Measurements from ENCODE around the gene ATRIP.
A peak's percentile ranks its signal among the peaks of the same experiment; 100 is the strongest.

ATRIP gene

GRCh38 chr3:48402281-48402732 is 44.2 kb upstream of the ATRIP start:
- DNase-seq (ENCODE audit: low read depth, low spot score) = peak; percentile 51
- no peak overlapping the region for H3K4me3 ChIP-seq (ENCODE audit: low read depth, low read length)
- ChIA-PET POLR2A (interaction anchor here (2.1 kb wide), 1 partner anchor 34 kb away, joined by 10 read pairs; no protein-coding TSS in a partner anchor), CTCF (interaction anchor here (0.8 to 16.0 kb wide), 14 partner anchors 9 to 156 kb away, joined by 3 to 749 read pairs (median 17); partner anchors contain the start of genes CCDC51, PLXNB1 and TMA7)
- TF ChIP-seq, protein P1, sequence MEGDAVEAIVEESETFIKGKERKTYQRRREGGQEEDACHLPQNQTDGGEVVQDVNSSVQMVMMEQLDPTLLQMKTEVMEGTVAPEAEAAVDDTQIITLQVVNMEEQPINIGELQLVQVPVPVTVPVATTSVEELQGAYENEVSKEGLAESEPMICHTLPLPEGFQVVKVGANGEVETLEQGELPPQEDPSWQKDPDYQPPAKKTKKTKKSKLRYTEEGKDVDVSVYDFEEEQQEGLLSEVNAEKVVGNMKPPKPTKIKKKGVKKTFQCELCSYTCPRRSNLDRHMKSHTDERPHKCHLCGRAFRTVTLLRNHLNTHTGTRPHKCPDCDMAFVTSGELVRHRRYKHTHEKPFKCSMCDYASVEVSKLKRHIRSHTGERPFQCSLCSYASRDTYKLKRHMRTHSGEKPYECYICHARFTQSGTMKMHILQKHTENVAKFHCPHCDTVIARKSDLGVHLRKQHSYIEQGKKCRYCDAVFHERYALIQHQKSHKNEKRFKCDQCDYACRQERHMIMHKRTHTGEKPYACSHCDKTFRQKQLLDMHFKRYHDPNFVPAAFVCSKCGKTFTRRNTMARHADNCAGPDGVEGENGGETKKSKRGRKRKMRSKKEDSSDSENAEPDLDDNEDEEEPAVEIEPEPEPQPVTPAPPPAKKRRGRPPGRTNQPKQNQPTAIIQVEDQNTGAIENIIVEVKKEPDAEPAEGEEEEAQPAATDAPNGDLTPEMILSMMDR (IDR thresholded peaks at IDR 0.05; ENCODE audit: insufficient read depth, low read length, missing control alignments) = no peak

- ChIA-PET CTCF (interaction anchor here (1.1 to 16.0 kb wide), 4 partner anchors 14 to 145 kb away, joined by 3 to 749 read pairs (median 51); partner anchors contain the start of genes CCDC51, PLXNB1 and TMA7), POLR2A (no interaction called here)
- TF ChIP-seq, protein P1 (IDR thresholded peaks at IDR 0.05; ENCODE audit: insufficient read depth, low read length, missing control alignments) = no peak
- no peak for DNase-seq (ENCODE audit: low read depth, low spot score)
- no peak overlapping the region for H3K4me3 ChIP-seq (ENCODE audit: low read depth, low read length)
Observed at GRCh38 chr3:48402907-48403306, 43.6 kb upstream of the ATRIP start.

DNA sequence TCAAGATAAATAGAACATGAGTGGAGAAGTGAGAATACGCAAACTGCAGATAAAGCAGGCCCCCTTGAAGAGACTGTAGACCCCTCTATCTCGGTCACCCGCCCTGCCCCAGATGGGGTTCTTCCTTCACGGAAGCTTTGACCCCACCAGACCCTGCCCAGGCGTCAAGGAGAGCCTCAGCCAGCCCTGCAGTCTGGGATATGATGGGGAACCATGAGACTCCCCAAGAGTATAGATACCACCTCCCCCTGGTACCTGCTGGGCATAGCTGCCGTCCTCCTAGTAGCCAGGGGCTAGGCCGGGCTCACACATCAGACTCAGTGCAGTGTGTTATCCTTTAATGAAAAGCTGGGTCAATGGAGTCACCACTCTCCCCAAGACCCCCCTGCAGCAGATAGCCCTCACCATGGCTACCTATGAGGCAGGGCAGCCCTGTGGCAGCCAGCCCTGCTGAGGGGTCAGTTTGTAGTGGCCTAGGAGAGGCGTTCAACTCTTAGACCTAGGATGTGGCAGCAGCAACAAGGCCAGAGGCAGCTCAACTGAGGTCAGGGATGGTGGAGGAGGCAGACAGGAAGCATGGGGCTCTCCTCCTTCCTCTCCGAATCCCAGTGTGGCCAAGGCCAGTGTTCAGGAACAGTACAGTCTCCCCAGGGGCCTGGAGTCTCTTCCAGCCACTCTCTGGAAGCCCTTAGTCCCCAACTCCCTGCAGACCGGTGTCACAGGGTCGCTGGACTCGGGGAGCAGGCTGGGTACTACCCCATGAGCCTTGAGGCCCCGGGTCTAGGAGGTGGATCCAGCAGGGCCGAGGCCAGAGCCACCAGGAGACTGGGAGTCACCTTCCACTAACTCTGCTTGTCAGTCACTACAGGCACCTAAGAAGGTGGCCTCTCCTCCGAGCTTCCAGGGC is 42.8 kb upstream of the ATRIP start:
- POLR2A ChIA-PET = no interaction called here
- TF ChIP-seq, protein P1 (IDR thresholded peaks at IDR 0.05; ENCODE audit: insufficient read depth, low read length, missing control alignments) = no peak
- H3K4me3 ChIP-seq (ENCODE audit: low read depth, low read length) = no peak overlapping the region
- CTCF ChIA-PET = interaction anchor here (1.1 to 16.0 kb wide), 3 partner anchors 13 to 36 kb away, joined by 3 to 749 read pairs (median 46); partner anchors contain the start of genes CCDC51, PLXNB1 and TMA7
- no peak for DNase-seq (ENCODE audit: low read depth, low spot score)

GRCh38 chr3:48404440-48405342 is 41.8 kb upstream of the ATRIP start:
- H3K4me3 ChIP-seq (ENCODE audit: low read depth, low read length) = no peak overlapping the region
- POLR2A ChIA-PET = no interaction called here
- TF ChIP-seq, protein P1 (IDR thresholded peaks at IDR 0.05; ENCODE audit: insufficient read depth, low read length, missing control alignments) = no peak
- CTCF ChIA-PET = interaction anchor here (5.0 to 16.0 kb wide), 2 partner anchors 12 to 25 kb away, joined by 46 to 749 read pairs; partner anchors contain the start of gene PLXNB1
- no peak for DNase-seq (ENCODE audit: low read depth, low spot score)

GRCh38 chr3:48405343-48405881 is 41.1 kb upstream of the ATRIP start:
- DNase-seq (ENCODE audit: low read depth, low spot score) = no peak
- H3K4me3 ChIP-seq (ENCODE audit: low read depth, low read length) = no peak overlapping the region
- TF ChIP-seq, protein P1 (IDR thresholded peaks at IDR 0.05; ENCODE audit: insufficient read depth, low read length, missing control alignments) = no peak
- CTCF ChIA-PET = interaction anchor here (16.0 kb wide), 1 partner anchor 25 kb away, joined by 749 read pairs; the partner anchor contains the start of gene PLXNB1
- POLR2A ChIA-PET = no interaction called here
